Loucy (cell line): ENCODE results near the gene STXBP3.

Experiments used
- H2AFZ ChIP-seq: fragments of 200-600 bp; sonication (generic); 2 replicates; pipeline ENCODE4 v1.6.0; 2016; ENCODE audit warnings: antibody characterized with exemption, mild to moderate bottlenecking, low read length, moderate library complexity
- H3F3A ChIP-seq: fragments of 200-600 bp; 2 replicates; pipeline ENCODE4 v1.6.0; 2016; ENCODE audit warnings: antibody characterized with exemption, low read depth, mild to moderate bottlenecking
- H3K27me3 ChIP-seq: fragments of 200-600 bp; sonication (generic); 2 replicates; pipeline ENCODE4 v1.6.1; 2014; ENCODE audit warnings: low read length, mild to moderate bottlenecking; ENCODE audit not compliant: insufficient read depth, poor library complexity, severe bottlenecking
- H3K36me3 ChIP-seq: fragments of 200-600 bp; sonication (generic); 2 replicates; pipeline ENCODE4 v1.6.1; 2016; ENCODE audit warnings: low read length; ENCODE audit not compliant: insufficient read depth
- H3K4me1 ChIP-seq: fragments of 200-600 bp; sonication (generic); 2 replicates; pipeline ENCODE4 v1.5.1; 2014; ENCODE audit warnings: low read length, mild to moderate bottlenecking; ENCODE audit not compliant: insufficient read depth, poor library complexity, severe bottlenecking
- H3K4me2 ChIP-seq: fragments of 200-600 bp; sonication (generic); 2 replicates; pipeline ENCODE4 v1.6.0; 2014; ENCODE audit warnings: antibody characterized with exemption, low read length, low read depth, mild to moderate bottlenecking; ENCODE audit not compliant: poor library complexity, severe bottlenecking
- H3K4me3 ChIP-seq: fragments of 200-600 bp; sonication (generic); 2 replicates; pipeline ENCODE4 v1.5.1; 2014; ENCODE audit warnings: low read length, mild to moderate bottlenecking, mixed read lengths; ENCODE audit not compliant: poor library complexity, severe bottlenecking
- H3K79me2 ChIP-seq: fragments of 200-600 bp; sonication (generic); 2 replicates; pipeline ENCODE4 v1.6.1; 2014; ENCODE audit warnings: low read length; ENCODE audit not compliant: insufficient read depth
- H3K9ac ChIP-seq: fragments of 200-600 bp; sonication (generic); 2 replicates; pipeline ENCODE4 v1.6.0; 2014; ENCODE audit warnings: mild to moderate bottlenecking, low read depth, low read length, moderate library complexity; ENCODE audit not compliant: poor library complexity, severe bottlenecking
- H3K9me2 ChIP-seq: fragments of 200-600 bp; sonication (generic); replicated peaks from 2 replicates; pipeline ENCODE4 v1.6.1; 2016; ENCODE audit warnings: low read depth, low read length, mixed read lengths
- H3K9me3 ChIP-seq: fragments of 200-600 bp; sonication (generic); 2 replicates; pipeline ENCODE4 v1.6.1; 2014; ENCODE audit warnings: mild to moderate bottlenecking, antibody characterized with exemption, low read length, low read depth; ENCODE audit not compliant: insufficient read depth
- H4K20me1 ChIP-seq: fragments of 200-600 bp; sonication (generic); 2 replicates; pipeline ENCODE4 v1.6.0; 2014; ENCODE audit warnings: antibody characterized with exemption, low read length, mild to moderate bottlenecking; ENCODE audit not compliant: insufficient read depth, poor library complexity, severe bottlenecking
- EZH2phosphoT487 ChIP-seq: fragments of 200-600 bp; IDR thresholded peaks from 2 replicates; pipeline ENCODE4 v1.6.1; 2018; ENCODE audit warnings: antibody characterized with exemption, mild to moderate bottlenecking, moderate library complexity, borderline replicate concordance
- TF ChIP-seq, protein P1 (sequence below): fragments of 200-600 bp; sonication (generic); conservative IDR thresholded peaks from 2 replicates; pipeline ENCODE4 v1.5.1; 2014; ENCODE audit warnings: mild to moderate bottlenecking, antibody characterized with exemption, low read length

Gene STXBP3

DNA sequence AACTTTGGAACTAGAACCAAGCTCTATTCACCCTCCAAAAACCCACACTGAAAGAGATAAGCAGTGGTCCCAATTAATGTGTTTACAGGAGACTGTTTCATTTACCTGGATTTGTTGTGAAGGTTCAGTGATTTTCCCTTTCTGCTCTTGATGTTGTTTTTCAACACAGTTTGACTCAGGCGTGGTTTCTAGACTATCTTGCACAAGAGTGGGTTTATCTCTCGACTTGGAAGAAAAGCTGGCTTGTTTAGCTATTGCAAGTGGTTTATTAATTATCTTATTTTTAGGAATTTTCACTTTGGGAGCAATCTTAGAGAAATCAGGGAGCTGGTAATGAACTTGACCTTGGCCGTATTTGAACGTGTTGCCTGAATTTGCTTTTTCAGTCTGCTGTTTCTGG is 105.1 kb downstream of the STXBP3 start:
- TF ChIP-seq, protein P1, sequence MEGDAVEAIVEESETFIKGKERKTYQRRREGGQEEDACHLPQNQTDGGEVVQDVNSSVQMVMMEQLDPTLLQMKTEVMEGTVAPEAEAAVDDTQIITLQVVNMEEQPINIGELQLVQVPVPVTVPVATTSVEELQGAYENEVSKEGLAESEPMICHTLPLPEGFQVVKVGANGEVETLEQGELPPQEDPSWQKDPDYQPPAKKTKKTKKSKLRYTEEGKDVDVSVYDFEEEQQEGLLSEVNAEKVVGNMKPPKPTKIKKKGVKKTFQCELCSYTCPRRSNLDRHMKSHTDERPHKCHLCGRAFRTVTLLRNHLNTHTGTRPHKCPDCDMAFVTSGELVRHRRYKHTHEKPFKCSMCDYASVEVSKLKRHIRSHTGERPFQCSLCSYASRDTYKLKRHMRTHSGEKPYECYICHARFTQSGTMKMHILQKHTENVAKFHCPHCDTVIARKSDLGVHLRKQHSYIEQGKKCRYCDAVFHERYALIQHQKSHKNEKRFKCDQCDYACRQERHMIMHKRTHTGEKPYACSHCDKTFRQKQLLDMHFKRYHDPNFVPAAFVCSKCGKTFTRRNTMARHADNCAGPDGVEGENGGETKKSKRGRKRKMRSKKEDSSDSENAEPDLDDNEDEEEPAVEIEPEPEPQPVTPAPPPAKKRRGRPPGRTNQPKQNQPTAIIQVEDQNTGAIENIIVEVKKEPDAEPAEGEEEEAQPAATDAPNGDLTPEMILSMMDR = no peak
- no peak for TF ChIP-seq EZH2phosphoT487
- no peaks in the 10 kb centered on the region for H3K9me3 ChIP-seq
- H3K36me3 ChIP-seq = no peaks in the 10 kb centered on the region
- no peaks in the 10 kb centered on the region for H4K20me1 ChIP-seq
- peak overlapping the region; percentile 51 for H3K4me2 ChIP-seq
- peak overlapping the region; percentile 74 for H3K9ac ChIP-seq
- no peak overlapping the region for H2AFZ ChIP-seq
- H3K27me3 ChIP-seq = no peaks in the 10 kb centered on the region
- no peak overlapping the region for H3K4me3 ChIP-seq
- H3K79me2 ChIP-seq = no peaks in the 10 kb centered on the region
- H3K4me1 ChIP-seq = peaks cover 46% of the 10 kb centered on the region
- no peaks in the 10 kb centered on the region for H3F3A ChIP-seq
- H3K9me2 ChIP-seq = no peaks in the 10 kb centered on the region

DNA sequence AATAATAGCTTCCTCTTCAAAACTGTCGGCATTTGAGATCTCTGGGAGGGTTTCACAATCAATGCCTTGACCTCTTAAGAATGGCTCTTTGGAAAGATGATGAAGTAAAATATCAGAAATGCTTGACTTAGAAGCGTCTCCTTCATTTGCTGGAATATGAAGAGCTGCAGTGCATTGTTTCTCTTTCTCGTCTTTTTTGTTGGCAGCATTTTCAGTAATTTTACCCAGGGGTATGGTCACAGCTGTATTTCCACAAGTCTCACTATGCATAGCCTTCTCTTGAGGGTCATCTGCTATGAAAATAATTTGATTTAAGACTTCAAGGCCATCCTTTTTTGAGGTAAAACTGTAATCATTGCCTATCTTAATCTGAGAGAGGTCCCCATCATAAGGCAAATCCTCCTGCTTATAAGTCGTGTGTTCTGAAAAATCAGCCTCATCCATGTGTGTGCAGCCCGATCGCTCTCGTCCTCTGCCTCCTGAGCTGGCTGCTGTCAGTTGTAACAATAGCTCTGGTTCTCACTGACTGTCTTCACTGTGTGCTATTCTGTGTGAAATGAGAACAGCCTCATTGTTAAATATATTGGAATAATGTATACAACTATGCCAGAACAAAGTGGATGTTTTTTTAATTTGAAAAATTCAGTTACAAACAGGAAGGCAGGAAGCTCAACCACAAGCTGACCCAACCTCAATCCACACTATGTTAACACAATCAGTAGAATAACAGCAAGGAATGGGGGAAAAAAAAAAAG is 105.9 kb downstream of the STXBP3 start:
- Histone ChIP-seq H3K9ac (peak overlapping the region; percentile 74), H2AFZ (no peak overlapping the region), H3K4me1 (peaks cover 51% of the 10 kb centered on the region), H3K9me3 (no peaks in the 10 kb centered on the region), H3K4me2 (peak overlapping the region; percentile 51), H3K9me2 (no peaks in the 10 kb centered on the region), H3K79me2 (no peaks in the 10 kb centered on the region), H3K4me3 (peak overlapping the region; percentile 9), H3K27me3 (no peaks in the 10 kb centered on the region), H3K36me3 (no peaks in the 10 kb centered on the region), H3F3A (no peaks in the 10 kb centered on the region), H4K20me1 (no peaks in the 10 kb centered on the region)
- TF ChIP-seq EZH2phosphoT487 = no peak
- TF ChIP-seq, protein P1 = no peak

DNA sequence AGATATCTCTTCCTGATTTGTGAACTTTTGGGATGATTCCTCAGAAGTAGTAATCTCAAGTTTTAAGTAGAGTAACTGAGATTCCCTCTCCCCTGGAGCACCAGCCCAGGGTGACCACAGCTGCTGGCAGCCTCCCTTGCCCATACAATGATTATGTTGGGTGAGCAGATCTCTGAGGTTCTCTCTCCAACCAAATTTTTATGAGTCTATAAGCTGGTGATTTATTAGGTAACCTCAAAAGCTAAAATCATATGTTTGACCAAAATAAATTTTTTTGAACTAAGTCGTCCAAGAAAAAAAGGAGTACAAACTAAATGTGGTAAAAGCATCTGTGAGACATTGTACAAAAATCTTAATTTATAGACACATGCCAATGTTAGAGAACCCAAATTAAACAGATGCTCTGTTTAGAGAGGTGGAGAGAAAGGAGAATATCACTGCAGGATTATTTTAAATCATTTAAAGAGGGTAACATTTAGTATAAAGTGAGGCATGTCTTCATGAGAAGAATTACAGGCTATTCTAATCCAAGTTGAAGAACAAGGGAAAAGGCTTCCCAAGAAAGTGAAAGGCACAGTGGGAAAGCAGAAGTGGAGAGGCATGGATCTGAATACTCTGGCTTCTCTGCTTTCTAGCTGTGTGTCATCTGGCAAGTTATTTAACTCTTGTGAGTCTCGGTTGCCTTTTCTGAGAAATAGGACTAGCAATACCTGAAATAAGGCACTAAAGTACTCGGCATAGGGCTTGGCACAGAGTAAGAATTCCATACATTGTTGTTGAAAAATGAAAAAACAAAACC is 107.9 kb downstream of the STXBP3 start:
- H3K4me1 ChIP-seq = peaks cover 61% of the 10 kb centered on the region
- H3K9ac ChIP-seq = peak overlapping the region; percentile 74
- no peak overlapping the region; the same call in 1 of the 2 replicates for H2AFZ ChIP-seq
- H3K79me2 ChIP-seq = no peaks in the 10 kb centered on the region
- no peak for TF ChIP-seq EZH2phosphoT487
- TF ChIP-seq, protein P1 = no peak
- no peaks in the 10 kb centered on the region for H4K20me1 ChIP-seq
- H3K4me3 ChIP-seq = no peak overlapping the region
- H3F3A ChIP-seq = no peaks in the 10 kb centered on the region
- no peaks in the 10 kb centered on the region for H3K27me3 ChIP-seq
- H3K9me2 ChIP-seq = no peaks in the 10 kb centered on the region
- H3K36me3 ChIP-seq = no peaks in the 10 kb centered on the region
- no peaks in the 10 kb centered on the region for H3K9me3 ChIP-seq
- H3K4me2 ChIP-seq = peak overlapping the region; percentile 51
